NCI-H526 (cell line): Measurements from ENCODE around the gene ABCA1.

Source experiments
- DNase-seq, 2 experiments: peaks; one replicate each; lab custom pipeline; 2025; lab: John Stamatoyannopoulos, UW

The ABCA1 gene

GRCh38 chr9:104844710-104845109, 83.2 kb downstream of the ABCA1 start:
- no peak for DNase-seq

DNA sequence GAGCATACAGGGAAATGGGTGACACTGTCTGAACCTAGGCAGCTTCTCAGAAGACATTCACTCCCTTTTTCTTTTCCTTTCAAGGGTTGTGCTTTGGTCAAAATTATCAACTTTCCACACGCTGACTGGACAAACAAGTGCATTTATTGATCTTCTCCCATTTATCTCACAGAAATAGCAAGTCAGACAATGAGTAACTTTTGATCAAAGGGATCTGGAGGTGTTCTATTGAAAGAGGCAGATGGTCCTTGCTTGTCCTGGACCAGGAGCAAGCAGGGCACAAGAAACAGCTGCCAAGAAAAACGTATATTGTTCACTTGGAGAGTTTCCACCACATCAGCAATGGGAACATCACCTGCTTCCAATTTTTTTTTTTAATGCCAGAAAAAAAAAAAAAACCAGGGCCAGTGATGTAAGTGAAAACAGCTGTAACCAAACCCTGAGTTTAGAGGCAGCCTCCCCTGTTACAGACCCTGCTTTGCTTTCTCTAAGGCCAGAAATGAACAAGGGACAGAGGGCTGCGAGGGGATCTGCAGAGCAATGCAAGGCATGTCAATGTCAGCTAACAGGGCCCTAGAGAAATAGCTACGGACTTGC, 84.2 kb downstream of the ABCA1 start:
- DNase-seq: no peak

GRCh38 chr9:104842698-104843097, 85.3 kb downstream of the ABCA1 start:
- DNase-seq: no peak

- no peak for DNase-seq
Measured at GRCh38 chr9:104841601-104842141, 86.3 kb downstream of the ABCA1 start.

- no peak for DNase-seq
Measured at GRCh38 chr9:104838958-104839357, 89.0 kb downstream of the ABCA1 start.

GRCh38 chr9:104836767-104837166, 91.2 kb downstream of the ABCA1 start:
- no peak for DNase-seq

GRCh38 chr9:104836235-104836634, 91.7 kb downstream of the ABCA1 start:
- DNase-seq: no peak

DNA sequence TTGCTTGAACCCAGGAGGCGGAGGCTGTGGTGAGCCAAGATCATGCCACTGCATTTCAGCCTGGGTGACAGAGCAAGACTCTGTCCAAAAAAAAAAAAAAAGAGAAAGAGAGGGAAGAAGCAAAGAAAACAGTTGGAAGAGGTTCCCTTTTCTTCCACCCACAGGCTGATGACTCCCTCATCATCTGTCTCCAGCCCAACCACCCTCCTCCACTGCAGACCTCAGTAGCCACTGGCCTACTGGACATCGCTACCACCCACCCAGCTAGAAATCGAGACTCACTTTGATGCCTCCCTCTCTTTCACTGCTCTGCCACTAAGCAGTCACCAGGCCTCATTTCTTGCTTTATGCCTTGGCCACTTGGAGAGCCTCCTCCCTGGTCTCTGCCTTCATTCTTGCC, 92.8 kb downstream of the ABCA1 start:
- DNase-seq: no peak

DNA sequence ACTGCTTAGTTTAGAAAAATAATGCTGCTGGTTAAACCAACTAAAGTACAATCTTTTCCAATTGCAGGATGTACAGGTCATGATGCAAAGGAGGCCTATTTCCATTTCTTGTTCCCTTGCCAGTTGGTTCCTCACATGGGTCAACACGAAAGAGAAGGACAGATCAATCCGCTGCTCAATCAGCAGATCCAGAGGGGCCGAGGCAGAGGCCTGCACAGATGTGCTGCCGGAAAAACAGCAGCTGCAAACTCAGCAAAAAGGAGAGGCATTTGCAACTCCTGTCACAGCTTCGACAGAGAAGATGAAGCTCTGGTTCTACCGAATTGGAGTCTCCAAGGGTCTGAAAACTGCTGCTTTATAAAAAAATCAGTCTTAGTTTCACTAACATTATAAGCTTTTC, 94.3 kb downstream of the ABCA1 start:
- no peak for DNase-seq

DNA sequence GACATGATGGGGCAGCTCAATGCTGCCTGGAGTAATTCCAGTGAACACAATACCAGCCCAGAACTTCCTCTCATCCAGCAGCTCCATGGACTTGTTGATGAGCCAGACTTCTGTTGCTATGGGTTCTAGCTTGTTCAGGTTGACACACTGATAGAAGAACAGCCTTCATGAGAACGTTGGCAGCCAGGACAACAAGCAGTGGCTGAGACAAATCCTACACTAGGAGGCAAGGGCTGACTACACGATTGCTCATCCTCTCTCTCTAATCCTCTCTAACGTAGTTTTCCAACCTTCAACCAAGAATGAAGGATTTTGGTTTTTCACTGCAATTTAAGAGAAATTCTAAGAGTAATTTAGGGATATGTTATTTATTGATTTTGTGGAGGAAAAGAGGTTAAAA, 96.3 kb downstream of the ABCA1 start:
- no peak for DNase-seq

DNA sequence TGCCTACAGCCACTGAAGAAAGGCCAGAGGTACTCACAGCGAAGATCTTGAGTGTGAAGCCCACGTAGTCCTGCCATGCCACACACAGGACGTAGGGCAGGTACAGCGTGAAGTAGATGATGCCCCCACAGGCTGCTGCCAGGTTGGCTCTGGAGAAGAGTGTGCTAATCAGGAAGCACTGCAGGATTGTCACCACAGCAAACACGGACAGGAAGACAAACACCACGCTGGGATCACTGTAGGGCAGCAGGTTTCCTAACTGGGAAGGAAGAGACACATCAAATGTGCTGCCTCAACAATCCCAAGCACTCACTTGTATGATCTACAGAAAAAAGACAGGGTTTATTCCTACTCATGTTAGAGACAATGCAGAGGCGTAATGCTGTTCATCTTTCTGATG, 101.0 kb downstream of the ABCA1 start:
- DNase-seq: no peak

DNA sequence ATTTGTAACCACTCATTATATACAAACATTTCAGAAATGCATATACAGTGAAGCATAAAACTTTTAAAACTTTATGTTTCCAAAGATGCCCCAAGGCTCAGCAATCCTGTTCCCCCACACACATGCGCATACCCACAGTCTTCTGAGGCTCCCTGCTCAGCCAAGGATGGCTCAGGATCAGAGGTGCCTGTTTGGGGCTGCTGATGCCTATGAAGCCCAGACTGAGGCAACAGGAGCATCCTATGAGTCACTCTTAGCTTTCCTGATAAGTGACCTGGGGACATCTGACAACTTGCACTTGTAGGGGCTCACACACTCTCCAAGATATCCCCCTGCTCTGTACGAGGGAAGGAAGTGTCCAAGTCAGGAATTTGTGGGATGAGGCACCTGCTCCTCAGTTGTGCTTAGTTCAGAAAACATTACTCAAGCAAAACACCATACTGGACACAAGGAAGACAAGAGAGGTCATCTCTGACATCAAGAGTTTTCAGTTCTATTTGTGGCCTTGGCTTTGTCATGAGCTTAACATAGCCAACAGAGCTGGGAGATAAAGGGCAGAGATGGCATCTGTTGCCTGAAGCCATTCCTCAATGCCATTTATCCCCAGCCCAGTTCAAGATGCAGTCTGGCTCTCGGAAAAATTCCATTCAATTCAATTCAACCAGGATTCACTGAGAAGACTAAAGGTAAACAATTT, 101.7 kb downstream of the ABCA1 start:
- DNase-seq: no peak

DNA sequence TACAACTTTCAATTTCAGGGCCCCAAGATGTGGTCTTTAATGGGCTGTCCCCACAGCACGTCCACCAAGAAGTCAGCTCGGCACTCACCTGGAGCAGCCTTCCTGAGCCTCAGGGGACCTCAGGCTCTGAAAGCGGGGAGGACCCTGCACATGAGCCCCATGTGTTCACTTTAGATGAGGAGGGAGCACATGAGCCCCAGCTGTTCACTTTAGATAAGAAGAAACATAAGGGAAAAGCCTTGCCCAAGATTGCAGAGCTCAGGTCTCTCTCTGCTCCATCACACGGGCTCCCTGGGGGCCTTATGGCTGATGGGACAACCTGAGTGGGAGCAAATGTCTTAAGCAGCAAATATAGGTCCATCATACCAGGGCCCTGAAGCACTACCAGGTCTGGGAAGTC, 107.6 kb downstream of the ABCA1 start:
- no peak for DNase-seq

GRCh38 chr9:104819033-104819432, 108.9 kb downstream of the ABCA1 start:
- no peak for DNase-seq

DNA sequence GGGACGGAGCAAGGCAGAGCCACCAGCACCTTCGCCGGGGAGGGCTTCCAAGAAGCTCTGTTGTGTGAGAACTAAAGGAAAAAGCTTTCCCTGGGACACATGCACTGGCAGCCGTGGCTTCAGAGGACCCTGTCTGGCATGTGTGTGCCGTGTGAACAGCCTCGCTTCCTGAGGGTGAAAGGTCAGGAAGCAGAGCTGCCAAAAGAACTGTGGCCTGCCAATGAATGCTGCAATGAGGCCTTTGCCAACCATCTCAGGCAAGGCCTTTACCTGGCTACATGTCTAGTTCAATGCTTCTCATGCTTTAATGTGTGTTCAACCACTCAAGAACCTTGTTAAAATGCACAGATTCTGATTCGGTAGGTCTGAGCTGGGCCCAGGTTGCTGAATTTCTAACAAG, 110.5 kb downstream of the ABCA1 start:
- no peak for DNase-seq

GRCh38 chr9:104815851-104816565, 111.9 kb downstream of the ABCA1 start:
- DNase-seq: no peak

DNA sequence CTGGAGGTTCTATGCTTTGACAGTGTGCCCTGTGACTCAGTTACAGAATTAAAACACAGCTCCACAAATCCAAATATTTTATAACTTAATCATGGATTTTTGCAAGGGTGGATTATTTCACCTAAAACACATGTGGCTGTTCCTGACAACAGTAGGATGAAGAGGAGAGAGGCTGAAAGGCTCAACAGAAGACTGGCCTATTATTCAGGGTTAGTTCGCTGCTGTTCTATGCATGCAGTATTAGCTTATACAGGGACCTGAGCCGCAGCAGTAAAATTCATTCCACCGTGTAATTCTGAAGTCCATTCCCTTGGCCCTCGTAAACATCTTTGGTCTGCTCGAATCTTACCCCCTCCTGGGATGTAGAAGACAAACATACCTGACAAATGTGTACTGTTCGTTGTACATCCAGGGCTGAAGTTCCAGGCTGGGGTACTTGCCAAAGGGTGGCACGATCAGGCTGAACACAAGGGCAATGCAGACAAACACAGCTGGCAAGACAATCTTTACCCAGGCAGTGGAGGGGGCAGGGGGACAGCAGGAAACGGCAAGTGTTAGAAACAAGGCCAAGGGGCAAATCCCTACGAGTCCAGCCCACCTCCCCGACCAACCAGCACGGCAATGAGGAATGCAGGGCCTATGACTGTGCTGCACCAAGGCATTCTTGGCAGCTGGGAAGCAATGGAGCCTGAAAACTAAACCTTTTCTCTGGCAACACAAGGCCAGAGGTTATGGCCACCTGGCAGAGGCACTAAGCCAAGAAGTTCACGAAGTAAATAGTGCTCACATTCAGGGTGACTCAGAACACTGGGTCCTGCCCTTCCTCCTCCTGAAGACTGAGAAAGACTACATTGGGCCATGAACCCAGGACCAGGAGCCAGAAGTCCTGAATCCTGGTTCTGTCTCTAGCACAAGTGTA, 117.3 kb downstream of the ABCA1 start:
- peak; percentile 9 to 34 for DNase-seq

GRCh38 chr9:104808035-104808614, 119.8 kb downstream of the ABCA1 start:
- DNase-seq: peak in 1 of 2 experiments; percentile 3

DNA sequence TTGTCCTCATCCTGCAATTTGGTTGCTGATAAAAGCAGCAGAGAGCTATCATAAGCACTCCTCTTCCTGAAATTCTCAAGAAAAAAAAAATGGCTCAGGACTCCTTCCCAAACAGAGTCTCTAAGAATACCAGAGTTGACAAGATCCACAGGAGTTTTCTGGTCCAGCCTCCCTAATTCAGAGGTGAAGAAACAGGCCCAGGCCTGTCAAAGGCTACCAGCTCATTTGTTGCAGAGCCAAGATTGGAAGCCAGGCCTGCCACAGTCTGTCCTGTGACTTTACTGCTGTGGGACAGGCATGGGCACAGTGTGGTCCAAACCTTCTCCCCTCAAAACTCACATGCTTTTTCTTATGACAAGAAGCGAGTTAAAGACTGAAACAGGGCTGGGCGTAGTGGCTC, 122.5 kb downstream of the ABCA1 start:
- no peak for DNase-seq

DNA sequence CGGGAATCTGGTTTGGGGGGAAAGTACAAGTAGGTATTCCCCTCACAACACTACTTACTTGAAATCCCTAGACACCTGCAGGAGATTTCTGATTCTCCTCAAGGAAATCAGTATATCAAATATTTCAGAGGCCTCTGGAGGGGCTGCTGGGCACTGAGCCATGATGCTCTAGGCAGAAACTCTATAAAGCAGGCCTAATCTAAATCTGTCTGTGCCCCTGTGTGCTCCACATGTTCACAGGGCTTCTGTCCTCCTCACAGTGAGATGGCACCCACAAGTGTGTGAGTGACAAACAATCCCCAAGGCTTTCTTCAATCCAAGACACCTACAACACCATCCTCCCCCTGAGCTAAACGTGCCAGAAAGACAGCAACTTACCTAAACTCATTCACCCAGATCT, 125.0 kb downstream of the ABCA1 start:
- DNase-seq: no peak

GRCh38 chr9:104802110-104802509, 125.8 kb downstream of the ABCA1 start:
- DNase-seq: no peak
